Stimulated activated memory B cell treated with anti-CD40 and anti-IgM and Interleukin-4, amounts not matched to agents 10 μg/mL and 1 μg/mL and 100 μg/mL, for 72 hours (primary cell): ENCODE data around the gene ADAD2.

Experiments
- ATAC-seq: fragments of 150-1000 bp; cut with Tn5 transposase; 2 replicates; pipeline ENCODE4 v1.10.0; 2021
- H3K27ac Mint-ChIP-seq: one replicate; pipeline ENCODE4 v1.8.0; 2022; ENCODE audit warnings: mild to moderate bottlenecking, mixed read lengths
- H3K27me3 Mint-ChIP-seq: one replicate; pipeline ENCODE4 v1.8.0; 2022; ENCODE audit warnings: mixed read lengths
- H3K36me3 Mint-ChIP-seq: one replicate; pipeline ENCODE4 v1.8.0; 2022; ENCODE audit warnings: mixed read lengths
- H3K4me1 Mint-ChIP-seq: one replicate; pipeline ENCODE4 v1.8.0; 2022; ENCODE audit warnings: mixed read lengths
- H3K4me3 Mint-ChIP-seq: one replicate; pipeline ENCODE4 v1.8.0; 2022; ENCODE audit warnings: mild to moderate bottlenecking, moderate library complexity, mixed read lengths
- H3K9me3 Mint-ChIP-seq: one replicate; pipeline ENCODE4 v1.8.0; 2022; ENCODE audit warnings: mixed read lengths

Gene ADAD2

DNA sequence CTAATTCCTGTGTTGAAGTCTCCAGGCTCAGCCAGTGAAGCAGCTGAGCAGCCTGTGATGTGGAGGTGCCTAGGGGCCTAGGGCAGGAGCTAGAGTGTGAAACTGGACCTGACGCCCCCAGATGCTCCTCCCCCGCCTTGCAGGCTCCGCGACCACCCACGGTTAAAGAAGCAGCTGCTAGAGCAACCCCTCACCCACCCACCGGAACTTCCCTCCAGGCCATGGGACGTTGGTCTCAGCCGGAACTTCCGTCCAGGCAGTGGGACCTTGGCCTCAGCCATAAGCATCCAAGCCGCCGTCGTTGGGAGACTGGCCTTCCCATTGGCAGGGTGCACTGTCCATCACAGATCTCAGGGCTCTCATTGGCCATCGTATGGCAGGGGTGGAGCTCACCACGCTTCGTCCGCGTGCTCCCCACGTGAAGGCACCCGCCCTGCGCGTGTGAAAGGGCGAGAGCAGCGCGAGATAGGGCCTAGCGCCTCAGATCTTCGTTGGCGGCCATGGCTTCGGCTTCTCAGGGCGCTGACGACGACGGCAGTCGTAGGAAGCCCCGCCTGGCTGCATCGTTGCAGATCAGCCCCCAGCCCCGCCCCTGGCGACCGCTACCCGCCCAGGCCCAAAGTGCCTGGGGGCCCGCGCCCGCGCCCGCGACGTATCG, at the start of gene ADAD2:
TSS of gene ADAD2 (plus strand) at position 427 of the 658 bp plus-strand sequence. CDS start at position 501, 74 bp downstream.
- Mint-ChIP-seq H3K4me3 (no peak within 1 kb of the TSS), H3K27ac (no peak within 1 kb of the TSS), H3K4me1 (peaks cover 19% of the 10 kb centered on the region), H3K27me3 (peaks cover 11% of the 10 kb centered on the region), H3K9me3 (no peaks in the 10 kb centered on the region), H3K36me3 (peaks cover 5% of the 10 kb centered on the region)
- no peak for ATAC-seq

DNA sequence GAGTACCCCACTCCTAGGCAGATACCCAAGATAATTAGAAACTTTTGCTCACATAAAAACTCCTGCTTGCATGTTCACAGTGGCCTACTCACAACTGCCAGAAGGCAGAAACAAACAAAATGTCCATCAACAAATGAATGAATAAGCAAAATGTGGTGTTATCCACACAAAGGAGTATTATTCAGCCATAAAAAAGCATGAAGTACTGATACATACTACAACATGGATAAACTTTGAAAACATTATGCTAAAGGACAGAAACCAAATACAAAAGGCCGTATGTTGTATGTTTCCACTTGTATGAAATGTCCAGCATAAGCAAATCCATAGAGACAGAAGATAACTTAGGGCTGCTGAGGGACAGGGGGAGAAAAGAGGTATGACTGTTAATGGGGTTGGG, 47.9 kb upstream of the ADAD2 start:
- Mint-ChIP-seq H3K27me3 (no peaks in the 10 kb centered on the region), H3K27ac (no peak overlapping the region), H3K4me1 (peaks cover 28% of the 10 kb centered on the region), H3K4me3 (no peak overlapping the region), H3K36me3 (peaks cover 14% of the 10 kb centered on the region), H3K9me3 (no peaks in the 10 kb centered on the region)
- ATAC-seq = no peak

DNA sequence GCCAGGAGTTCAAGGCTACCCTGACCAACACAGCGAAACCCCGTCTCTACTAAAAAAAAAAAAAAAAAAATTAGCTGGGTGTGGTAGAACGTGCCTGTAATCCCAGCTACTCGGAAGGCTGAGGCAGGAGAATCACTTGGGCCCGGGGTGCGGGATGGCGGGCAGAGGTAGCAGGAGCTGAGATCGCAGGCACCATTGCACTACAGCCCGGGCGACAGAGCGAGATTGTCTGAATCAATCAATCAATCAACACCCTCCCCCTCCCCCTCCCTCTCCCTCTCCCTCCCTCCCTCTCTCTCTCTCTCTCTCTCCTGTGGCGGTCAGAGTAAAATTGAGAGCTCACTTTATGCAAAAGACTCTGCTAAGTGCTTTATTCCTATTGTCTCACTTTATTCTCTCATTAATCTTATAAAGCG, 47.2 kb upstream of the ADAD2 start:
- H3K9me3 Mint-ChIP-seq = no peaks in the 10 kb centered on the region
- peaks cover 12% of the 10 kb centered on the region for H3K36me3 Mint-ChIP-seq
- H3K27ac Mint-ChIP-seq = peak overlapping the region; percentile 84
- no peaks in the 10 kb centered on the region for H3K27me3 Mint-ChIP-seq
- ATAC-seq = no peak
- H3K4me1 Mint-ChIP-seq = peaks cover 26% of the 10 kb centered on the region
- H3K4me3 Mint-ChIP-seq = peak overlapping the region; percentile 87

DNA sequence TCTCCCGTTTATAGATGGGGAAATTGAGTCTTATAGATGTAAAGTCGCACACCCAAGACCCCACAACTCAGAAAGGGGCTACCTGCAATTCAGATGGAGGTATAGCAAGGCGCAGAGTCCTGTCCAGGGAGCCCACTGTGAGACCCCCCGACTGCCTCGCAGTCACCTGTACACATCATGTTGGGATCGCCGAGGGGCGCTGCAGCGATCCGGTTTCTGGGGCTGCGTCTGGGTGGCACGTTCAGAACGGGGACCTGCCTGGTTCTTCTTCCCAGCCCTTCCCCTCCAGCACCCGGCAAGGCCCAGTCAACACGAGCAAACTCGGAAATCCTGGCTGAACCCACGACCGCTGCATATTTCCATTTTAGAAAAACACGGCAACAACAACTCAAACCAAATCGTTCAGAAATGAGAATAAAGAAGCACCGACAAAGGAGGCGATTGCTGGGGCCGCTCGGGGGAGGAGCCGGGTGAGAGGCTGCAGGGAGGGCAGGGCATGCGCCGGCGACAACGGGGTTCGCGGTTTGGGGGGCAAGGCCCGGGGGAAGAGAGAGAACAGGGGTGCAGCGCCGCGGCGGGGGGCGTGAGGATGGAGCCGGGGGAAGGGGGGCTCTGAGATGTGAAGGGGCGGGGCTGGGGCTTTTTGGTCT, 46.6 kb upstream of the ADAD2 start:
- peaks cover 6% of the 10 kb centered on the region for H3K36me3 Mint-ChIP-seq

DNA sequence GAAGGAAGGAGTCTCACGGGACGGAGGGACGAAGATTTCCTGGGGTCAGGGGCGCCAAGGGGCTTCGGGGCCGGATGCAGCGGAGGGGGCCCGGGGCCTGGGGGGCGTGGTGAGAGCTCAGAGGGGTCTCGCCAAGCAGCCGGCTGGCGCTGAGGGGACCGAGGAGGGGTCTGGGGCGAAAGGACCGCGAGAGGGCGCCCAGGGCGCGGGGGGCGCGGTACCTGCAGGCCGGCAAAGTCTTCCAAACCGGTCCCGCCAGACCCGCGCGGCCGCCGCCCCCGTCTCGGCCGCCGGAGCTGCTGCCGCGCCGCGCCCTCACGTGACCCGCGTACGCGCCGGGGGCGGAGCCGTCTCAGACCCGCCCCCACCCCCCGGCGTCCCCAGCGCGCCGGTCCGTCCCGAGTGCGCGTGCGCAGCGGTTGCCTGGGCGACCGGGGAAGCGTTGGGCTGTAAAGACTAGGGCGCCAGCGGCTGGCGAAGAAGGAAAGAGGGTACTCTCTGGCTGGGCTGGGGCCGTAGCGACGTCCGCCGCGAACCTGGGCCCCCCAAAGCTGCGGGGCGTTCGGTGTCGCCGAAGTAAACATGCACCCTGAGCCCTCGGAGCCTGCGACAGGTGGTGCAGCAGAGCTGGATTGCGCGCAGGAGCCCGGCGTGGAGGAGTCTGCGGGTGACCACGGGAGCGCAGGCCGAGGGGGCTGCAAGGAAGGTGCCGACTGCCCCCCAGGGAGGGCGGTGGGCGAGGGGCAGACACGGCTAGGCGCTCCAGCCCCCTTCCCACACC, 45.9 kb upstream of the ADAD2 start, which contains the start of the genes DNAAF1 and HSDL1:
TSS of gene DNAAF1 (plus strand) at position 450 of the 781 bp plus-strand sequence. CDS start at position 583, 133 bp downstream.
TSS of gene HSDL1 (minus strand) at position 319 of the 781 bp plus-strand sequence. CDS start 13,856 bp downstream, outside the sequence.
- peak; percentile 95 for ATAC-seq
- H3K4me1 Mint-ChIP-seq = peaks cover 21% of the 10 kb centered on the region

More for the DNA sequence above, 46.6 kb upstream of the ADAD2 start:
- ATAC-seq = peak; percentile 59
- H3K4me3 Mint-ChIP-seq = peak overlapping the region; percentile 87
- peaks cover 21% of the 10 kb centered on the region for H3K4me1 Mint-ChIP-seq
- H3K27ac Mint-ChIP-seq = peak overlapping the region; percentile 84
- H3K9me3 Mint-ChIP-seq = no peaks in the 10 kb centered on the region
- no peaks in the 10 kb centered on the region for H3K27me3 Mint-ChIP-seq

DNA sequence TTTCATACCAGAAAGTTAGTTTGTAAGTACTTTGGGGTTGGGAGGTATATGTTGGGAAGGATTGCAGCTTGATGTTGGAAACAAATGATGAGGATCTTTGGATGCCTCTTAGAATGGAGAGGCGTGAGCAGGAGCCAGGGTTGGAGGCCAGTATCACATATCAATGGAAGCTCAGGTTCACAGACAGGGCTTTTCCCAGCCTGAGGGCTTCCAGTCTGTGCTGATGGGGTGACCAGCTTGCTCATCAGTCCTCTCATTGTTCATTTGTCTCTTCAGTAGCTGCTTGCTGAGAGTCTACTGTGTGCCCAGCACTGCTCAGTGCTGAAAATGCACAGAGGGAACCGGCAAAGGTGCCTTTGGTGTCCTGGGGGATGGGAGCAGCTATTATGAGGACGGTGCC, 40.0 kb upstream of the ADAD2 start:
- H3K4me1 Mint-ChIP-seq = no peaks in the 10 kb centered on the region

More for the DNA sequence above, 45.9 kb upstream of the ADAD2 start, which contains the start of the genes DNAAF1 and HSDL1:
- peak within 1 kb of the TSS; percentile 87 for H3K4me3 Mint-ChIP-seq
- H3K27ac Mint-ChIP-seq = peak within 1 kb of the TSS; percentile 84
- H3K36me3 Mint-ChIP-seq = peaks cover 1% of the 10 kb centered on the region
- H3K9me3 Mint-ChIP-seq = no peaks in the 10 kb centered on the region
- H3K27me3 Mint-ChIP-seq = peaks cover 6% of the 10 kb centered on the region

DNA sequence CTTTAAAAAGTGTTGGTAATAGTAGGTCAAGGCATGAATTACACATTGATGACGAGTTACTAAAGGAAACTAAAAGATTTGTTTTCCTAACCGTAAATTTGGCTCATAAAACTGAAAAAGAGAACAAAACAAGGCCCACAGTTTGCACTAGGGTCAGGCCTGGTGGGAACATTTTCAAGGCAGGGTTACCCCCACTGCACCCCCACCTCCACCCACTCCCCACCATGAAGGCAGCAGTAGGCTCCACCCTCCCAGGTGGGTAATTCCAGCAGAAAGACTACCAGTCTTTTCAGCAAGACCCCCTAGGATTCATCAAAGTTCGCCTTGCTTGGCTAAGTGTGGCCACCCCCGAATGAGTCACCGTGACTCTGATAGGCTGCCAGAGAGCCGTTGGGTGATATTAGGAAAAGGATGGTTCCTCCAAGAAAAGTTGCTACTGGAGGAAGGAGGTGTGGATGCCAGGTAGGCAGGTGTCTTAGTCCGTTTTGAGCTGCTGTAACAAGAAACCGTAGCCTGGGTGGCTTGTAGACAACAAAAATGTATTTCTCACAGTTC, 37.2 kb upstream of the ADAD2 start:
- Mint-ChIP-seq H3K4me1 (no peaks in the 10 kb centered on the region), H3K9me3 (no peaks in the 10 kb centered on the region), H3K36me3 (no peaks in the 10 kb centered on the region), H3K4me3 (no peak overlapping the region), H3K27me3 (peaks cover 65% of the 10 kb centered on the region), H3K27ac (no peak overlapping the region)
- ATAC-seq = no peak

More for the DNA sequence above, 40.0 kb upstream of the ADAD2 start:
- Mint-ChIP-seq H3K9me3 (no peaks in the 10 kb centered on the region), H3K36me3 (no peaks in the 10 kb centered on the region), H3K4me3 (no peak overlapping the region), H3K27me3 (peaks cover 38% of the 10 kb centered on the region), H3K27ac (no peak overlapping the region)
- ATAC-seq = no peak

DNA sequence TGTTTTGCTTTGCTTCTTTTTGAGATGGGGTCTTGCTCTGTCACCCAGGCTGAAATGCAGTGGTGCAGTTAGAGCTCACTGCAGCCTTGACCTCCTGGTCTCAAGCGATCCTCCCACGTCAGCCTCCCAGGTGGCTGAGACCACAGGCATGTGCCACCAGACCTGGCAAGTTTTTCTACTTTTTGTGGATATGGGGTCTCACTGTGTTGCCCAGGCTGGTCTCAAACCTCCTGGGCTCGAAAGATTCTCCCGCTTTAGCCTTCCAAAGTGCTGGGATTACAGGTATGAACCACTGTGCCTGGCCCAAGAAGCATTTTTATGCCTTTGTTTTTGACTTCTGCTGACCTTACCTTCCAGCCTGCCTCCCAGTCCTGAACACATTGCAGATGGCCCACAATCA, 35.7 kb upstream of the ADAD2 start:
- no peak for ATAC-seq
- Mint-ChIP-seq H3K4me3 (no peak overlapping the region), H3K9me3 (no peaks in the 10 kb centered on the region), H3K4me1 (no peaks in the 10 kb centered on the region), H3K36me3 (no peaks in the 10 kb centered on the region), H3K27me3 (peaks cover 62% of the 10 kb centered on the region), H3K27ac (no peak overlapping the region)

DNA sequence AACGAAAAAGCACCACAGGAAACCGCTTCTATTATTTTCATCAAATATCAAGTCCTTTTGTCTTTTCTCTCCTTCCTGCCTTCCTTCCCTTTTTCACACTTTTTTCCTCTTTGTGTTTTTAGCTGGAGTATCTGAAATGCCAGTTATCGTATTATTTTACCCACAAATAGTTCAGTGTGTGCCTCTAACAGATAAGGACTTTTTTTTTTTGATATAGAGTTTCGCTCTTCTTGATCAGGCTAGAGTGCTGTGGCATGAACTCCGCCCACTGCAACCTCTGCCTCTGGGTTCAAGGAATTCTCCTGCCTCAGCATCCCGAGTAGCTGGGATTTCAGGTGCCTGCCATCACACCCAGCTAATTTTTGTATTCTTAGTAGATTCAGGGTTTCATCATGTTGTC, 35.2 kb upstream of the ADAD2 start:
- no peak overlapping the region for H3K27ac Mint-ChIP-seq
- H3K27me3 Mint-ChIP-seq = peaks cover 59% of the 10 kb centered on the region
- no peaks in the 10 kb centered on the region for H3K9me3 Mint-ChIP-seq
- ATAC-seq = no peak
- H3K36me3 Mint-ChIP-seq = no peaks in the 10 kb centered on the region
- no peak overlapping the region for H3K4me3 Mint-ChIP-seq
- H3K4me1 Mint-ChIP-seq = no peaks in the 10 kb centered on the region

DNA sequence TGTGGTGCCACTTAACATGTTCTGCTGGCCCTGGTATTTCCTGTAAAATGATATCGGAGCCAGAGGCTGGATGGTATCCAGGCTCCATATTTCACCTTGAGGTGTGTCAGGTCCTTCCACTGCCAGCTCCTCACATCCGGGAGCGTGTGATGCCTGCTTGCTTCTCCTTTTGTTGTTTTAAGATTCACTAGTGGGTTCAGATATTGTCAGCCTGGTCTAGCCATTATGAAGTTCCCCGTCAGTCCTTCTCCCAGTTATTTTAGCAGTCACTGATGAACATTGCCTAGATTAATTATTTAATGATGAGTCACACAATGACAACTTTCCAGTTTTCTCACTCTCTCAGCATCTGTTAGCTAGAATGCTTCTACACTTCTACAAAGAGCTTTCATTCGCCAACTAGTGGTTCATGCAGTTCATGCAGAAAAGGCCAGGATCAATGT, 34.6 kb upstream of the ADAD2 start:
- ATAC-seq = no peak
- H3K9me3 Mint-ChIP-seq = no peaks in the 10 kb centered on the region
- no peaks in the 10 kb centered on the region for H3K36me3 Mint-ChIP-seq
- no peaks in the 10 kb centered on the region for H3K4me1 Mint-ChIP-seq
- H3K27ac Mint-ChIP-seq = no peak overlapping the region
- no peak overlapping the region for H3K4me3 Mint-ChIP-seq
- H3K27me3 Mint-ChIP-seq = peaks cover 53% of the 10 kb centered on the region

DNA sequence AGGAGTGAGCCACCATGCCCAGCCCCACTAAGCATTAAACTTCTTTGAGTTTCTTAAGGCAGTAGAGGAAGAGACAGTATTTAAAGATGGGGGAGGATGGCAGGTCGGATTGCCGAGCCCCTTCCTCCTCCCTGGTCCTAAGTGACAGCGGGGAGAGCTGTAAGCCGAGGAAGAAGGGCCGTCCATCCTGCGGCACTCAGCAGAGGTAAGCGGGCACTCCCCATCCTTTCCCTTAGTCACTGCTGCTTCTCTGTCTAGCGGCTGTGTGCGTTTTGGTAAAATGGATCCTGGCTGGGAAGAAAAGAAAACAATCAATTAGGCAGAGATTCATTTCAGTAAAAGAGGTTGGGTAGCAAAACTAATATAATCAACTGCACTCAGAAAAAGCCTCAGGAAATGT, 31.9 kb upstream of the ADAD2 start:
- Mint-ChIP-seq H3K9me3 (no peaks in the 10 kb centered on the region), H3K27ac (no peak overlapping the region), H3K27me3 (peaks cover 43% of the 10 kb centered on the region), H3K4me1 (no peaks in the 10 kb centered on the region), H3K36me3 (no peaks in the 10 kb centered on the region), H3K4me3 (no peak overlapping the region)
- ATAC-seq = no peak

DNA sequence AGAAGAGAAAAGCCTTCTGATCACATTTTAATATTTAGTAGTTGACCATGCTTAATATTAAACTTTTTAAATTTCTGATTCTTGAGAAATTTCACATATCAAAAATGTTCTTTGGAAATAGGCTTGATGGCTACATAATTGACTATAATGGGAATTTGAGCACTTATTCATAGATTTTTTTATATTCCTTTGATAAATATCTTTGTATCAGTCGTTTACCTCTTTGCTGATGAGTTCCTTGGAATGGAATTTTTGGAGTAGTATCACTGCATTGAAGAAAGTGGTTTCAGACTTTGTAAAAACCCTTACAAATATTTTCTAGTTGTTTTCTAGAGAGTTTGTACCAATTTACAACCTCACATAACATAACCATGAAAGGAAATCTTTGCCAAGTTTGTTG, 31.2 kb upstream of the ADAD2 start:
- no peaks in the 10 kb centered on the region for H3K36me3 Mint-ChIP-seq
- H3K27me3 Mint-ChIP-seq = peaks cover 43% of the 10 kb centered on the region
- H3K4me1 Mint-ChIP-seq = no peaks in the 10 kb centered on the region
- H3K27ac Mint-ChIP-seq = no peak overlapping the region
- no peak overlapping the region for H3K4me3 Mint-ChIP-seq
- ATAC-seq = no peak
- no peaks in the 10 kb centered on the region for H3K9me3 Mint-ChIP-seq

DNA sequence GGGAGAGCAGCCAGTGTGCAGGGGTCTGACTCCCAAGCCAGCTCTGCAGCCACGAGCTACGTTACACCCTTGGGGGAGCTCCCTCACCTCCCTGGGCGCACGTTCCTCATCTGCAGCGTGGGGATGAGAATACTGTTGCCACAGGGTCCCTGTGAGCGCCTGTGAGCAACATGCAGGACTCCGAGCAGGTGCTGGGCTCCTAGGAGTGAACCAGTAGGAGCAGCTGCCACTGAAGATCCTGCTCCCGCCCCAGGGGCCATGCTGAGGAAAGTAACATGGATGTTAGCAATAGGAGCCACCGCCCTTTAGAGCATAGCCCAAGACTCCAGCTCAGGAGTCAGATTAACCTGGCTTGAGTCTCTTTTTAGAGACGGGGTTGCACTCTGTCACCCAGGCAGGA, 29.9 kb upstream of the ADAD2 start:
- Mint-ChIP-seq H3K27me3 (peaks cover 42% of the 10 kb centered on the region), H3K4me1 (no peaks in the 10 kb centered on the region), H3K4me3 (no peak overlapping the region), H3K27ac (no peak overlapping the region), H3K36me3 (no peaks in the 10 kb centered on the region), H3K9me3 (no peaks in the 10 kb centered on the region)
- no peak for ATAC-seq

DNA sequence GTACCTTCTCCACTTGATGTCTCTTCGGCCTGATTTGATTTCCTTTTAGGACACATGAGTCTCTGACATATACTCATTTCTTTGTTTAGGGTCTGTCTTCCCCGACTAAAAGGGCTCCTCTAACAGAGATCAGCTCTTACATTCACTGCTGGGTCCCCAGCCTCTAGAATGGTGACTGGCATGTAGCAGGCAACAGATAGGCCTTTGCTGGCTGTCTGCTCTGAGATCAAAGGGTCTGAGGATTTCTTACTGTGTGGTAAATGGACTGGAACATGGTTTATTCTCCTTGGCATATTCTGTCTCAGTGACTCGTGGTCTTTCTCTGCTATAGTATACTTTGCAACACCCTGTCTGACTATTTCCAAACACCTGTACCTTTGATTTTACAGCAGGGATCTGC, 29.2 kb upstream of the ADAD2 start:
- Mint-ChIP-seq H3K4me3 (no peak overlapping the region), H3K27ac (no peak overlapping the region), H3K36me3 (no peaks in the 10 kb centered on the region), H3K27me3 (peaks cover 37% of the 10 kb centered on the region), H3K9me3 (no peaks in the 10 kb centered on the region), H3K4me1 (no peaks in the 10 kb centered on the region)
- no peak for ATAC-seq

DNA sequence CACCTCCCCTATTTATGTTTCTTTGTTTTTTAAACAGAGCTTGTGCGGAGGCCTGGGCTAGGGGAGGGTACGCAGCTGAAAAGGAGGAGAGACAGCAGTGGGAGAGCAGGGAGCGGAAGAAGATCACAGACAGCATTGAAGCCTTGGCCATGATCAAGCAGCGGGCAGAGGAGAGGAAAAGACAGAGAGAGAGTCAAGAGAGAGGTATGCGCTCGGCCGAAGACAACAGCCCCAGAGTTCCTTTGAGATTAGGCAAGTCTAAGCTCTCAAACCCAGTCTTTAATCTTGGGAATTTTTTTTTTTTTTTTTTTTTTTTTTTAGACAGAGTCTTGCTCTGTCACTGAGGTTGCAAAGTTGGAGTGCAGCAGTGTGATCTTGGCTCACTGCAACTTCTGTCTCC, 25.2 kb upstream of the ADAD2 start:
- Mint-ChIP-seq H3K27me3 (peaks cover 27% of the 10 kb centered on the region), H3K27ac (no peak overlapping the region), H3K4me1 (no peaks in the 10 kb centered on the region), H3K4me3 (no peak overlapping the region), H3K9me3 (no peaks in the 10 kb centered on the region), H3K36me3 (no peaks in the 10 kb centered on the region)
- ATAC-seq = no peak
